NCI-H1092 (cell line): Measurements from ENCODE around the gene CCDC88B.

Source experiments
- DNase-seq: peaks from one replicate; lab custom pipeline; 2025; lab: John Stamatoyannopoulos, UW

CCDC88B gene

GRCh38 chr11:64339754-64340408 lies at the start of gene CCDC88B:
TSS of gene CCDC88B (plus strand) at chr11:64340204. CDS start at chr11:64340267, 63 bp downstream.
- DNase-seq, result no peak

GRCh38 chr11:64290352-64291261 lies 49.4 kb upstream of the CCDC88B start:
- no peak for DNase-seq

- DNase-seq, result no peak
Observed at GRCh38 chr11:64291262-64291751, 48.7 kb upstream of the CCDC88B start, which contains the start of gene KCNK4. TSS of gene KCNK4 (plus strand) at chr11:64291302. CDS start at chr11:64293019, 1,717 bp downstream.

- DNase-seq, result no peak
Observed at GRCh38 chr11:64291752-64292459, 48.1 kb upstream of the CCDC88B start.

GRCh38 chr11:64292460-64293254 lies 47.3 kb upstream of the CCDC88B start:
- no peak for DNase-seq

- DNase-seq, result no peak
Observed at GRCh38 chr11:64294774-64295173, 45.2 kb upstream of the CCDC88B start.

- DNase-seq, result no peak
Observed at GRCh38 chr11:64295760-64296159, 44.2 kb upstream of the CCDC88B start.

- DNase-seq, result no peak
Observed at GRCh38 chr11:64296236-64296635, 43.8 kb upstream of the CCDC88B start.

GRCh38 chr11:64296830-64297698 lies 42.9 kb upstream of the CCDC88B start:
- no peak for DNase-seq

GRCh38 chr11:64297699-64298358 lies 42.2 kb upstream of the CCDC88B start:
- no peak for DNase-seq

- peak; percentile 36 for DNase-seq
Observed at GRCh38 chr11:64298966-64299846, 40.8 kb upstream of the CCDC88B start.

GRCh38 chr11:64299847-64300648 lies 40.0 kb upstream of the CCDC88B start, which contains the start of gene CATSPERZ:
TSS of gene CATSPERZ (plus strand) at chr11:64300358. CDS start at chr11:64300411, 53 bp downstream.
- no peak for DNase-seq

GRCh38 chr11:64303109-64304031 lies 36.6 kb upstream of the CCDC88B start:
- DNase-seq, result no peak

- DNase-seq, result no peak
Observed at GRCh38 chr11:64304032-64304315, 36.0 kb upstream of the CCDC88B start.

- peak; percentile 91 for DNase-seq
Observed at GRCh38 chr11:64304316-64305072, 35.5 kb upstream of the CCDC88B start.

- peak; percentile 100 for DNase-seq
Observed at GRCh38 chr11:64305075-64305690, 34.8 kb upstream of the CCDC88B start, which contains the start of gene ESRRA. TSS of gene ESRRA (plus strand) at chr11:64305524. CDS start at chr11:64307180, 1,656 bp downstream.
